HCEC 1CT (cell line): ENCODE data around the gene TBL1XR1.
A peak's percentile ranks its signal among the peaks of the same experiment; 100 is the strongest.
"Not testable (repeated sequence)": the region's sequence is repeated elsewhere in the genome, so short reads cannot be mapped to it uniquely, and the experiment has no call there.

ENCODE experiments used
- DNase-seq: peaks from one replicate; pipeline ENCODE4 v3.0.0-alpha.2; 2017

TBL1XR1 gene

DNA sequence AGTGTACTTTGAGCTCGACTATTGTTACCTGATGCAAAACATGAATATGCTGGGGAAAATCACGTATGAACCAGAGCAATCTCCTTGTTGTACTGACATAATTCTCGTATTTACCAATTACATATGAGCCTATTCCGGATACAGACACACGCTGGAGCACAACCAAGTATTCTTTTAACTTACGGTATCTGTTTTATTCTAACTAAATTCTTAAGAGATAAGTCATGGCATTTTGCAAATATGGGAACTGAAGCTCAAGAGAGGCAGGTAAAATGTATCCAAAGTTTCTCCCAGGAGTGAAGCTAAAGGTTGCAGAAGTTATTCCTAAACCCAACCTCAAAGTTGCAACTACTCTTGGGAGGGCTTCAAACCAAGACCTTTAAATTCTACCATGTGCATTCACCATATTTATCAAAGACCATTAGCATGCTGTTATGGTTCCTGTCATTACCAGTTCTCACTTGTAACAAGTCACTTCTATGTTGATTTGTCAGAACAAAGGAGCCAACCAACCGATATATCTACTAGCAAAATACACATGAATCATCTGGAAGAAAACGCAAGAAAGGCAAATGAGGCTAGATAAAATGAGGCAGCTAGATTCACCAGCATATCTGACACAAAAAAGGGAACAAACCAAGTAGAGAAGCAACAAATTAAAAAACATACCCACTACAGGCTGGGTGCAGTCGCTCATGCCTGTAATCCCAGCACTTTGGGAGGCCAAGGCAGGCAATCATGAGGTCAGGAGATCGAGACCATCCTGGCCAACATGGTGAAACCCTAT is 17.8 kb downstream of the TBL1XR1 start:
- DNase-seq, result no peak

DNA sequence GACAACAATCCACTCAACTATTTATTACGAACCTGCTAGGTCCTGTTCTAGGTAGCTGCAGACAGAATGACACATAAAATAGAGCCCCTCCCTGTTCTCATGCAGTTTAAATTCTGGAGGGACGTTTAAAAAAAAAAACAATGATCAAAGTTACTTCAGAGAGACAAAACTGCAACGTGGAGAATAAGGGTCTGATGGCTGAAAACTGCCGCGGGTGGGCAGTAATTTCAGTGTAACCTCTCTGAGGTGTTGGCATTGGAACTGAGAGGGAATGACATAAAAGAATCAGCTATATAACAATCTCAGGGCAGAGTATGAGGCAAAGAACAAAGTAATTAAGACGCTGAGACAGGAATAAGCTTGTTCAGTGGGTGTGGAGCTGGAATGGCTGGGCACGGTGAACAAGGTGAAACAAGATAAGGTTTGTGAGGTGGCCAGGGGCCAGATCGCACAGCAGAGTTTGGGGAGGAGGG is 19.5 kb downstream of the TBL1XR1 start:
- no peak for DNase-seq

DNA sequence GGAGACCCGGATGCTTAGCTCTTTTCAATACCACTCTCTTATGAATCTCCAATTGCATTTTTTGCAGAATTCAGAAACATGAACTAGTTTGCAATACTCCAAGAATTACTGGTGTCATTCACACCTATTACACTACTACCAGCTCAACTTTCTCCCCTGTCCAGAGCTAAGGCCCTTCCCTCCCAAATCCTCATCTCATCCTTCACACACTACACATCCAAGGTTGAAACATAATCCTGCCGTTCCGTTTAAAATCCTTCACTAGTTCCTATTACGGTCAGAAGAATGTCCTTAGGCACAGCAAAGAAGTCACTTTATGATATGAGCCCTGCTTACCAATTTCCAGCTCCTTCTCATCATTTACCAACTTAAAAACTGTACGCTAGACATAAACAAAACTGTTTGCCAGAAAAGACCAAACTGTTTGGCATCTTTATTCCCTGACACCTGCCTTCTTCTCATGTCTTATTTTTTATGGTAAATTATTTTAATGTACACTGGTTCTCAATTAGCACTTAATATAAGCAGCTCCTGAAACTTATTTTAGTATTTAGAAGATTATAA is 22.6 kb downstream of the TBL1XR1 start:
- no peak for DNase-seq

DNA sequence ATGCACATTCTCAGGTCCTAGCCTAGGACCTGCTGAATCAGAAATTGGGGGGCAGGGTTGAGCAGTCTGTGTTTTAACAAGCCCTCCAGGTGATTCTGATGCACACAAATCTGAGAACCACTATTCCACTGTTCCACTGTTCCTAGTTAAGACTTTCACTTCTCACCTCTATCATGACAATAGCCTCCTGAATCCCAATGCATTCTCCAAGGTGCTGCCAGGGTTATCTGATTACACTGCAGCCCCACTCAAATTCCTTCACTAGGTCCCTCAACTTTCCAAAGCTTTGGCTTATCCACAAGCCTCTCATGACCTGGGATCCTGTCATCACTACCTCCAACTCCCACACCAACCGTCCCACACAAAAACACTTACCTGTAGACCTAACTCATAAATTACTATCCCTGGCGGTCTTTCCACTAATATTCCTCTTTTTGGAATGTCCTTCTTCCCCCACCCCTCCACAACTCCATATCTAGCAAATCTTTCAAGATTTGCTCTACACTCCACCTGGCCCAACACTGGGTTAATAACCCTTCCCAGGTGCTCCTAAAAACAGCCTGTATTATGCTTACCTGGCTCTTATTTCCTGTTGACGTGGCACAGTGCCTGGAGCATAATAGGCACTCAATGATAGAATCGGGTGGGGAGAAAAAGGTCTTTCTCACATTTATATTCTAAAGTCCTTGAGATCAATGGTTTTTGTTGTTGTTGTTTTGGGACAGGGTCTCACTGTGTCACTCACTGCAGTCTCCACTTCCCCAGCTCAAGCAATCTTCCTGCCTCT is 27.2 kb downstream of the TBL1XR1 start:
- DNase-seq, result no peak

DNA sequence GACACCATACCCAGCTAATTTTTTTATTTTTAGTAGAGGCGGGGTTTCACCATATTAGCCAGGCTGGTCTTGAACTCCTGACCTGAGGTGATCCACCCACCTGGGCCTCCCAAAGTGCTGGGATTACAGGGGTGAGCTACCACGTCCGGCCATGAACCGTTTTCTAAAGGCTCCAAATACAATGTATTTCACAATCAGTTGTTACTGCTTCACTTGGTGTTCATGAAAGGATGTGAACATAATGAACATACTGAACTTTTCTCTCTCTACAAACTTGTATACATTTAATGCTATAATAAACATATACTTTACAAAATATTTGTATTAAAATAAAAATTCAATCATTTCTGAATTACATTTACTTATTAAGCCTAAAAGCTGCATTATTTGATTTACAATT is 28.9 kb downstream of the TBL1XR1 start:
- no peak for DNase-seq

DNA sequence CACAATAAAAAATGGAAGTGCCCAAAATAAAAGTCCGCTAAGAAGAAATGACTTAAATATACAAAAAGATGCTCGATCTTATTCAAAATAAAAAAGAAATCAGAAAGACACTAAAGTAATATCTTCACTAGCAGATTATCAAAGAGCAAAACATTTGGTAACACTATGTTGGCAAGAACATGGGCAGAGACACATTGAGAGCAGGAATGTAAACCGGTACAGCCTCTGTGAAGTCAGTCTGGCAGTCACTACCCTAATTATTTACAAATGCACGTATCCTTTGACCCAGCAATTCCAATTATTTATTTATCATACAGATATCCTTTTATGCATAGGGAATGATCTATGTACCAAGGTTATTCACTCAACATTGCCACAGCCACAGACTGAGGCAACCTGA is 34.5 kb downstream of the TBL1XR1 start:
- no peak for DNase-seq

DNA sequence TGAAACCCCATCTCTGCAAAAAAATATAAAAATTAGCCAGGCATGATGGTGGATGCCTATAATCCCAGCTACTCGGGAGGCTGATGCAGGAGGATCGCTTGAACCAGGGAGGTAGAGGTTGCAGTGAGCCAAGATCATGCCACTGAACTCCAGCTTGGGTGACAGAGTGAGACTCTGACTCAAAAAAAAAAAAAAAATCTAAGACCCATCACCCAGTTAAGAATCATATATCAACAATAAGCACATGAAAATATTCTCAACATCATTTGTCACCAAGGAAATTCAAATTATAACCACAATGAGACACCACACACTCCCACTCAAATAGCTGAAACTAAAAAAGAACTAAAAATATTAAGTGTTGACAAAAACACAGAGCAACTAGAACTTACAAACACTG is 35.7 kb downstream of the TBL1XR1 start:
- not testable (repeated sequence) for DNase-seq

DNA sequence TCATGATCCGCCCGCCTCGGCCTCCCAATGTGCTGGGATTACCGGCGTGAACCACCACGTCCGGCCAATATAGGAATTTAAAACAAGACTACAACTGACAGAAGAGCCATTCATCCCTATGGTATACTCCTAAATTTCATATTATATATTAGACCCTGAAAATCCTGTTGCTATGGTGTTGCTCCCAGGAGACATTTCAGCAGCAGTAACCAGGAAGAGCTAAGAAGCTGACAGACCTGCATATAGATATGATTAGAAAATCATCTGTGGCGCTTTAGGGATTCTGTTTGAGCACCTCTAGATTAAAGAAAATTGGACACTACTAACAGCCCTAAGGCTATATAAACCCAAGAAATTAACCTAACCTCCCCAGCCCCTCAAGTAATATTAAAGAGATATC is 38.8 kb downstream of the TBL1XR1 start:
- no peak for DNase-seq

DNA sequence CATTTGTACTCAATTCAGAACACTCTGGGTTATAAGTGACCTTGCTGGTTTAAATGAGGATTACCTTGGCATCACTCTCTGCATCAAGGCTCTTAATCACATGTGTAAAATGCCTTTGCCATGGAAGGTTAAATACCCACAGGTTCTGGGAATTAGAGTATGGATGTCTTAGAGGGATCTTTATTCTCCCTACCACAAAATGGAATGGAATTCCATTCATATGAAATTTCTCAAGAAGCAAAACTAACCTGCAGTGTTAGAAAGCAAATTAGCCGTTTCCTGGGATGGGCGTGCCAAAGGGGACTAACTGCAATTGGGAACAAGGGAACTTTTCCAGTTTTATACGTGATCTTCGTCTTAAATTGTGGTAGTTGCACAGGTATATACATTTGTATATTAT is 39.8 kb downstream of the TBL1XR1 start:
- DNase-seq, result no peak

DNA sequence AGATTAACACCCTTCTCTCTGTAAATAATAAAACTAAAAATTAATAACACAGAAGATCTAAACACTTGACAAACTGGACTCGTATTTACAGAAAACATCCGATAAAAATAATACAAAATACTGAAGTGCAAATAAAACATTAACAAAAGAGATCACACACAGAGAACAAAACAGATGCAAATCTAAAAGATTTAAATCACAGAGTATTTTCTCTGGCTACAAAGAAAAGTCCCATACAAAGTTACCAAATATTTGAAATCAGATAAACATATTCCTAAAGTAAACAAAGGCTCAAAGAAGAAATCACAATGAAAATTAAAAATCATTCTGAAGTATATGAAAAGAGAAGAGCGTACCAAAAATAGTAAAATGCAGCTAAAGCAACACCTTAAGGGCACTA is 42.5 kb downstream of the TBL1XR1 start:
- DNase-seq, result no peak

DNA sequence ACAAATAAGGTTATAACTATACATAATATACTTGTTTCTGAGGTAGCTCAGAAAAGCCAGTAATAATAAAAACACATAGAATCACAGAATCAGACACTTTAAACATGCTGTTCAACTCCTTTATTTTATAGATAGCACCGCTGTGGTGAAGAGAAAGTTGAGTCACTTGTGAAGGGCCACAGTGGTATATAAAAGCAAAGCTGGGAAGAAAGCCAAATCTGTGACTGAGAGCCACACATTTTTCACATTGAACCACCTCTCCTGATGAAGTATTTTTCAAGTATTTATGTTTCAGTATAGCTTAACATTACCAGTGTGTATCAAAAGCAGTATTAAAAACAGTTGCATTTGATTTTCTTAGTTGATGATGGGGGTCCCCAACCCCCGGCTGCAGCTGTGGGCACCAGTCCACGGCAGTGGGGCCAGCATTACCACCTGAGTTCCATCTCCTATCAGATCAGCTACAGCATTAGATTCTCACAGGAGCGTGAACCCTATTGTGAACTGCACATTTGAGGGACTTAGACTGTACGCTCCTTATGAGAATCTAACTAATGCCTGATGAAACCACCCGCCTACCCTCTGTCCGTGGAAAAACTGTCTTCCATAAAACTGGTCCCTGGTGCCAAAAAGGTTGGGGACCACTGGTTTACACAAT is 46.2 kb downstream of the TBL1XR1 start:
- peak; percentile 89 for DNase-seq

DNA sequence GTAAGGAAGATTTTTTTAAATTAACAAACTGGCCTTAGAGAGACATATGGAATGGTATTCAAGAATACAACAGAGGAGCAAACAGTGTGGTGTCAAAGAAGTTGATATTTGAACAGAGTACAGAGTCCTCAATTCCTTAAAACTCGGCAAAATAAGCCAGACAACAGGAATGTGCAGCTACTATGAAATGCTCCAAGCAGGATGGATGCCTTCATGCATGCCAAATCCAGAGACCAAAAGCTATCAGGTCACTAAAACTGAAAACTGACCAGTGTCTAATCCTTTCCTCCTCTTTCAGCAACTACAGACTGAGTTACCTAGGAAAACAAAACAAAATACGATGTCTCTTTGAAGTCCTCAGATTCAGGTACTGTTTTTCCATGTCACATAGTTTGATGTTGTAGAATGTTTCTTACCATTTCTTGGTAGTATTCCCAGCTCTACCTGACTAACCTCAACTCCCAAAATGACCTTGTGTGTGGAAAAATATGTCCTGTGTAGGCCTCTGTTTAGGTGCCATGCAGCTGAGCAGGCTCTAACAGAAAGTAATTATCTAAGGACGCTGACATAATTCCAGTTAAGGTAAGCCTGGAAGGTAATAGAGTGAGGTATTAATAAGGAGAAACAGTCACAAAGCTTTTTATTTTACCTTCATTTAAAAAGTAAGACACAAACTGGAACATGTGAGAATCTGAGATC is 46.9 kb downstream of the TBL1XR1 start:
- DNase-seq, result no peak

DNA sequence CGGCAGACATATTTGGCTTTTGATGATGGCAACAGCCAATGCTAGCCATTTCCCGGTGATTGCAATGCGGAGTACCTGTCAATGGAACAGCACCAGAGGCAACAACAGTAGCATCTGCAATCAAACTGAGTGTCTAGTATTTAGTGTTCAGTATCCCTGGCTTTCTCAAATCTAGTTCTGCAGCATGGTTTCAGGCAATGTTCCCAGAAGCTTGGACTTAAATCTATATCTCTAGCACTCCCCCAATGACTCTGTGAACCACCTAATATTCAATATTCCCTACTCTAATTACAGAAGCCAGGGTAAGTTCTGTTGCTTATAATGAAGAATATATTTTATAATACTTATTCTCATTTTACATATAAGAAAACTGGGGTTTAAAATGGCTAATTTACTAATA is 48.2 kb downstream of the TBL1XR1 start:
- no peak for DNase-seq

DNA sequence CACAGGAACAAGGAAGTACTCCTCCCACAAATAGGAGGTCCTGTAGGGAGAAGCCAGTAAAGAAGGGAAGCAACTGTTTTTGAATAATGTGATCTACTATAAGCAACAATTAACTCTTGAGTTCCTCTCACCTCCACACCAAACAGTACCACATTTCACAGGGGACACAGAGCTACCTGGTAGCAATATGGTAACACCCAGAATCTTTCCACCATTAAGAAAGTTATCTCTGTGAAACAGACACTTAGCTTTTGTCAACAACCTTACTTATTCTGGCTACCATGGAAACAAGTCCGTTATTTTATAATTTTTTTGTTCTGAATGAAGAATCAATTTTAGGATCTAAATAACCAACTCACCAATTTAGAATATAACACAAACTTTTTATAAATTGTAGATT is 49.5 kb downstream of the TBL1XR1 start:
- no peak for DNase-seq

DNA sequence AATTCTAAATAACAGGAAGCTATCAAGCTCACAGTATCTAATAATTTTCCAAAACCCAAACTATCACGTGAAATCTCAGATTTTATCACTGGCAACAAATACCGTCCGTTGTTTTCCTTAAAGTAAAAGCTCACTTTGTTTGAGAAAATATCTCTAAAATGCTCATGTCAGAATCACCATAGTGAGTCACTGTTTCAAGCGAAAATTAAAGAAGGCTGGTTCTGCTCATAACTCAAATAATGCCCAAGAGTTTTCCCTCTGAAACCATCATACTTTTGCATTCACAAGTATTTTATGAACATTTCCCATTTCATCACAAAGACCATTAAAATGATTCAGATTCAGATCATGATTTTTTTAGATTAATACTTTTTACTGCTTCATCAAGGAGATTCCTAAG is 50.6 kb downstream of the TBL1XR1 start:
- DNase-seq, result no peak

DNA sequence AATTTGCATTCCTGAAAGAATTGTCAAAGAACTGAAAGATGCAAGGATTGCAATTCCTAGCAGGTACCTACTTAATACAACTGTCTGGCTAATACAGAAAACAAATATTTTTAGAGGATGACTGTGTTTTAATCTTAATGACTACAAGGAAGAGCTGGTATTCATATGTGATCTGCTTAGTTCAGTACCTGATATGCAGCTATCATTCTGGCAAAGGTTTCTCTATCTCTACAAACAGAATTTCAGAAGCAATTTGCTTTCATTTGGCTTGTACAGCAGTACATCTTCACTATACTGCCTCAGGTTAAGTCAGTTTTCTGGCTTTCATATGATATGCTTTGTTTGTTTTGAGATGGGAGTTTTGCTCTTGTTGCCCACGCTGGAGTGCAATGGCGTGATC is 51.3 kb downstream of the TBL1XR1 start:
- DNase-seq, result no peak

DNA sequence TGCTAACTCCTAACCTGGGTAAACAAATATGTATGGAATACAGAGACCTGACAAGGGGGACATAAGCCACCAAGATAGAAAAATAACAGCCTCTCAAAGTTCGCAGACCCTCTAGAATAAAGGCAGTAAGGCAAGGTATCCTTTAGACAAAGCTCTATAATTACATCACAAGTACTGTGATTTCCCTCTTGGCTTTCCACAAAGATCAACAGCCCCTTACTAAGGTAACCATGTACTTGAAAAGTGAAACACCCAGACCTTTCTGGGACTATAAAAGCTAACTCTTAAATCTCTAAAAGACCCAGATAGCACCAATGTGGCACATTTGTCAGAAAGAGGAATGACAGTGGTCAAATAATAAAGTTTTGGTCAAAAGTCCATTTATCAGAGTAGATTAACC is 51.9 kb downstream of the TBL1XR1 start:
- no peak for DNase-seq

DNA sequence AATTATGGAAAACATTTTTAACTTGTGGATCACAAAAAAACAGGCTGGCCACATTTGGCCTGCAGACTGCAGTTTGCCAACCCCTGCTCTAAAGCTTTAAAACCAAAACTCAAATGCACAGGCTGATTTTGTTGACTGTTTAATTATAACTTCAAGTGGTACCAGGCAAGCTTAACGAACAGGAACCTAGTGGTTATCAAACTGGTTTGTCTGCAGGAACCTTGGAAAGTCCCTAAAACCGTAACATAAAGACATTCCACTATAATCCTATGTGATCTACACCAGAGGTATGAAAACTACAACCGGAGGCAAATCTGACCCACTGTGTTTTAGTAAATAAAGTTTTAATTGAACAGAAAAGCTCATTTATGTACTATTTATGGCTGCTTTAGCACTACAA is 52.4 kb downstream of the TBL1XR1 start:
- no peak for DNase-seq

DNA sequence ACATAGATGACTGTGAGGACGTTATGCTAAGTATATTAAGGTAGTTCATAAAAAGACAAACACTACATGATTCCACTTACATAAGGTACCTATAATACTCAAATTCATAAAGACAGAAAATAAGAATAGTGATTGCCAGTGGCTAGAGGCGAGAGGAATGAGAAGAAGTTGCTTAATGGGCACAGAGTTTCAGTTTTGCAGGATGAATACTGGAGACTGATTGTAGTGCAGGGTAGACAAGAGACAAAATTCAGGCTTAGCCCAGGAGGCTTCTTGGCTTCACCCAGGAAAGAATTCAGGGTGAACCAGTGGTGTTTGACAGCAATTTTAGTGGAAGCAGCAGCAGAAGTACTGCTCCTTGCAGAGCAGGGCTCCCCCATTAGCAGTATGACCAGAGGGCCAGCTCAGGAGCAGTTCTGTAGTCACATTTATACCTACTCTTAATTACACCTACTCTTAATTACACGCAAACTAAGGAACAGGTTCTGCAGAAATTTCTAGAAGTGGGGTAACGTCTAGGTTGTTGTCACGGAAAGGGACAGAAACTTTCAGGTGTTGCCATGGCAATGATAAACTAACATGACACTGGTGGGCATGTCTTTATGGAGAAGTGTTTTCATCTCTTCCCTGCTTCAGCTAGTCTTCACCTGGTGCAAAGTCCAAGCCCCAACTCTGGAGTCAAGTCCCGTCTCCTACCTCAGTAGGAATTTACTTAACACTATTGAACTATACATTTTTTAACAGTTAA is 55.2 kb downstream of the TBL1XR1 start:
- DNase-seq, result no peak

DNA sequence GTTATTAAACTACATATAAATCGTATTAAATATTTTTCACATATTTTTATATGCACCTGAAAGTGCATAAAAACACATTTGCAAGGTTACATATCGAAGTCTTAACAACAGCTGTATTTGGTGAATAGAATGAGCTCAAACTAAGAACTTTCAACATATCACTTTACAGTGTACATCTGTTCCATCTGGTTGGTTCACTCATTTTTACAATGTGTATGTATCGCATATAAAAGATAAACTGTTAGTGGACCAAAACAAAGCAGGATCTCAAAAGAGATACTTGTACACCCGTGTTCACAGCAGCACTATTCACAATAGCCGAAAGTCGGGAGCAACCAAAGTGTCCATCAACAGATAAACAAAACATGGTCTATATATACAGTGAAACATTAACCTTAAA is 55.8 kb downstream of the TBL1XR1 start:
- DNase-seq, result no peak

DNA sequence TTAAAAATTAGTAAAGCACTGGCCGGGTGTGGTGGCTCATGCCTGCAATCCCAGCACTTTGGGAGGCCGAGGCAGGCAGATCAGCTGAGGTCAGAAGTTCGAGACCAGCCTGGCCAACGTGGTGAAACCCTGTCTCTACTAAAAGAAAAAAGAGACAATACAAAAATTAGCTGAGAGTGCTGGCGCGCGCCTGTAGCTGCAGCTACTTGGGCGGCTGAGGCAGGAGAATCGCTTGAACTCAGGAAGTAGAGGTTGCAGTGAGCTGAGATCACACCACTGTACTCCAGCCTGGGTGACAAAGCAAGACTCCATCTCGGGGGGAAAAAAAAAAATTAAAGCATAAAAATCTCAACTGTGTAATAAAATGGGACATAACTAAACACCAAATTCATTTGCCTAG is 58.1 kb downstream of the TBL1XR1 start:
- DNase-seq, result not testable (repeated sequence)
